Neuronal stem cell (in vitro differentiated cells): ENCODE data around the gene TMEM225. TPM values are rescaled to one million over a fixed set of nuclear protein-coding genes. Genes with fewer than 3 reads are reported as not detected.

Experiments
- DNase-seq: peaks from one replicate; pipeline ENCODE4 v3.0.0-alpha.2; 2013; ENCODE audit warnings: low spot score
- H2AFZ ChIP-seq: one replicate; pipeline ENCODE4 v1.6.1; 2013; ENCODE audit warnings: mild to moderate bottlenecking, low read length, inconsistent platforms
- H2AK5ac ChIP-seq: 2 replicates; pipeline ENCODE4 v1.6.1; 2013; ENCODE audit warnings: low read depth, mild to moderate bottlenecking, inconsistent platforms, low read length, moderate library complexity, mixed read lengths
- H2BK120ac ChIP-seq: 2 replicates; pipeline ENCODE4 v1.6.1; 2013; ENCODE audit warnings: low read depth, mild to moderate bottlenecking, inconsistent platforms, low read length, moderate library complexity, mixed read lengths
- H2BK12ac ChIP-seq: one replicate; pipeline ENCODE4 v1.6.1; 2013; ENCODE audit warnings: low read length, inconsistent platforms
- H2BK15ac ChIP-seq: 2 replicates; pipeline ENCODE4 v1.6.1; 2013; ENCODE audit warnings: mild to moderate bottlenecking, low read length, inconsistent platforms, mixed read lengths
- H2BK5ac ChIP-seq: one replicate; pipeline ENCODE4 v1.6.1; 2013; ENCODE audit warnings: inconsistent platforms, mild to moderate bottlenecking, low read length, moderate library complexity
- H3K14ac ChIP-seq: one replicate; pipeline ENCODE4 v1.6.1; 2013; ENCODE audit warnings: low read length, inconsistent platforms
- H3K18ac ChIP-seq: 2 replicates; pipeline ENCODE4 v1.6.1; 2013; ENCODE audit warnings: low read length, inconsistent platforms
- H3K23ac ChIP-seq: 2 replicates; pipeline ENCODE4 v1.6.1; 2013; ENCODE audit warnings: low read depth, mild to moderate bottlenecking, mixed read lengths, low read length, inconsistent platforms; ENCODE audit not compliant: poor library complexity
- H3K27ac ChIP-seq: replicated peaks from 3 replicates; pipeline ENCODE4 v1.5.1; 2013; ENCODE audit warnings: low read length, inconsistent platforms
- H3K27me3 ChIP-seq, 3 experiments: 2 replicates each; pipeline ENCODE4 v1.6.1; 2013; ENCODE audit warnings: low read length in 3 of 3, mild to moderate bottlenecking in 2 of 3, inconsistent platforms in 1 of 3, low read depth in 1 of 3, mixed read lengths in 1 of 3, moderate library complexity in 1 of 3; ENCODE audit not compliant: control insufficient read depth in 3 of 3, insufficient read depth in 3 of 3
- H3K36me3 ChIP-seq, 2 donors: replicated peaks in 1 of 2; 2 replicates each; pipeline ENCODE4 v1.6.1; 2013; ENCODE audit warnings: low read length in 2 of 2; ENCODE audit not compliant: control insufficient read depth in 2 of 2, insufficient read depth in 2 of 2
- H3K4ac ChIP-seq: 2 replicates; pipeline ENCODE4 v1.6.1; 2013; ENCODE audit warnings: inconsistent platforms, mild to moderate bottlenecking, low read length, moderate library complexity
- H3K4me1 ChIP-seq, 2 donors: 1 replicate in 1 of 2; 2 replicates in 1 of 2; pipeline ENCODE4 v1.6.1; 2013; ENCODE audit warnings: low read length in 2 of 2, low read depth in 1 of 2; ENCODE audit not compliant: control insufficient read depth in 2 of 2, insufficient read depth in 1 of 2
- H3K4me2 ChIP-seq: one replicate; pipeline ENCODE4 v1.6.1; 2013; ENCODE audit warnings: mild to moderate bottlenecking, low read length, inconsistent platforms; ENCODE audit not compliant: insufficient read depth, poor library complexity, severe bottlenecking
- H3K4me3 ChIP-seq, 2 donors: 2 replicates each; pipeline ENCODE4 v1.5.1; 2013; ENCODE audit warnings: low read length in 2 of 2, mild to moderate bottlenecking in 2 of 2, inconsistent platforms in 1 of 2, moderate library complexity in 1 of 2
- H3K79me1 ChIP-seq: one replicate; pipeline ENCODE4 v1.6.1; 2013; ENCODE audit warnings: low read depth, mild to moderate bottlenecking, inconsistent platforms, low read length, moderate library complexity
- H3K9ac ChIP-seq: one replicate; pipeline ENCODE4 v1.6.1; 2013; ENCODE audit warnings: mild to moderate bottlenecking, low read depth, low read length, inconsistent platforms; ENCODE audit not compliant: poor library complexity
- H3K9me3 ChIP-seq, 2 donors: replicated peaks in 1 of 2; 2 replicates each; pipeline versions ENCODE3 to v1.6.1; 2013; ENCODE audit warnings: low read length in 2 of 2, mild to moderate bottlenecking in 2 of 2, inconsistent platforms in 1 of 2, low read depth in 1 of 2, mixed read lengths in 1 of 2, moderate library complexity in 1 of 2; ENCODE audit not compliant: control insufficient read depth in 2 of 2, insufficient read depth in 1 of 2
- H4K8ac ChIP-seq: one replicate; pipeline ENCODE4 v1.6.1; 2013; ENCODE audit warnings: low read depth, mild to moderate bottlenecking, inconsistent platforms, low read length, moderate library complexity
- H4K91ac ChIP-seq: one replicate; pipeline ENCODE4 v1.6.1; 2013; ENCODE audit warnings: low read length, low read depth, mild to moderate bottlenecking, inconsistent platforms; ENCODE audit not compliant: poor library complexity
- WGBS, 2 donors: extraction: QIAGEN DNeasy Blood & Tissue Kit; methylation state at CpG; one replicate each; pipeline ENCODE4 v1.1.7; 2013; ENCODE audit warnings: missing lambda C conversion rate in 2 of 2, mixed read lengths in 1 of 2; ENCODE audit not compliant: insufficient read length in 2 of 2, insufficient replicate concordance in 1 of 2; ENCODE audit errors: extremely low coverage in 2 of 2; 5-methylcytosine and 5-hydroxymethylcytosine counted together
- polyA plus RNA-seq, 2 experiments: library from polyadenylated mRNA; stranded (reverse); fragments of 200-250 nt; gene quantifications; one replicate each; pipeline ENCODE4 v1.2.3, GENCODE V29; 2013

The TMEM225 gene, protein sequence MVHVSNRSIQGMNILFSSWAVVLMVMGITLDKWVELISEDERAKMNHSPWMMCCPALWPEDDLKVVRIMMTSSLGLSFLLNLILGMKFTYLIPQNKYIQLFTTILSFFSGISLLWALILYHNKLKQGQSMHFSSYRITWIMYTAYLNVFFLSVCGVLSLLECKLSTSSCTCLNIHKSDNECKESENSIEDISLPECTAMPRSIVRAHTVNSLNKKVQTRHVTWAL
- not detected for polyA plus RNA-seq (2013, experiment 1 of 2)
- polyA plus RNA-seq (2013, experiment 2 of 2): not detected

DNA sequence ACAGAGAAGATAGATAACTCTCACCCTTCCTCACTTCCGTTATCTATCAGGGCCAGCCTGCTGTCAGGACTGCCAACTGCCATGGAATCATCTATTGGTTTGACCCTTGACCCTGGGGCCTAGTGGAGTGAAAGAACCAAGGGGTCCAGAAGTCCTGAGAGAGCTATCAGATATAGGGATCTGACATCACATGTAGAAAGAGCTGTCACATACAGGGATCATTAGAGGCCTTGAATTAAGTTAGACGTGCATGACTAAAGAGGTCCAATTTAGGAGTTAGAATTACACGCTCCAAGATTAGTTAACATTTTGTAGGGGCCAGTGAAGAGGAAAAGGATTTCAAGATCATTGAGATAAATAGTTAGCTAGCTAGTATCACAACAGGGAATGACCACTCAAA lies at the start of gene TMEM225:
TMEM225 (minus strand) TSS at position 101 of the 400 bp plus-strand sequence. CDS start 245 bp downstream, outside the sequence.
- DNase-seq: no peak
- no peak within 1 kb of the TSS for H2BK5ac ChIP-seq
- no CpG with 5 or more reads among the region's 3 CpGs for WGBS, 2 donors
- H3K14ac ChIP-seq: no peak within 1 kb of the TSS
- no peak within 1 kb of the TSS for H3K27ac ChIP-seq
- no peak within 1 kb of the TSS for H2BK12ac ChIP-seq
- H3K36me3 ChIP-seq: no peaks in the 10 kb centered on the region
- H3K23ac ChIP-seq: no peak within 1 kb of the TSS
- no peak within 1 kb of the TSS for H3K9ac ChIP-seq
- no peaks in the 10 kb centered on the region for H3K9me3 ChIP-seq
- H3K79me1 ChIP-seq: no peaks in the 10 kb centered on the region
- no peak within 1 kb of the TSS for H3K4me3 ChIP-seq
- H2AFZ ChIP-seq: no peak within 1 kb of the TSS
- H3K4me1 ChIP-seq: peaks cover 0 to 2% of the 10 kb centered on the region in 2 donors
- H2AK5ac ChIP-seq: no peak within 1 kb of the TSS
- no peak within 1 kb of the TSS for H2BK120ac ChIP-seq
- no peak within 1 kb of the TSS for H4K8ac ChIP-seq
- H3K4ac ChIP-seq: no peak within 1 kb of the TSS
- no peak within 1 kb of the TSS for H2BK15ac ChIP-seq
- no peaks in the 10 kb centered on the region for H3K27me3 ChIP-seq
- H3K18ac ChIP-seq: no peak within 1 kb of the TSS
- H4K91ac ChIP-seq: no peak within 1 kb of the TSS
- H3K4me2 ChIP-seq: no peak within 1 kb of the TSS

DNA sequence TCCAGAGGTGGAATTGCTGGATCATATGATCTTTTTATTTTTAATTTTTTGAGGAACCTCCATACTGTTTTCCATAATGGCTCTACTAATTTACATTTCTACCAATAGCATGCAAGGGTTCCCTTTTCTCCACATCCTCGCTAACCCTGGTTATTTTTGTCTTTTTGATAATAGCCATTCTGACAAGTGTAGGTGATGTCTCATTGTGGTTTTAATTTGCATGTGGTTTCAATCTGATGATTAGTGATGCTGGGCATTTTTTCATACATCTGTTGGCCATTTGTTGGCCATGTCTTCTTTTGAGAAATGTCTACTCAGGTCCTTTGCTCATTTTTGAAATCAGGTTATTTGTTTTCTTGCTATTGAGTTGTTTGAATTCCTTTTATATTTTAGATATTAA lies 38.6 kb upstream of the TMEM225 start:
- no peak overlapping the region for H2AFZ ChIP-seq
- no peak overlapping the region for H4K8ac ChIP-seq
- H2BK5ac ChIP-seq: no peak overlapping the region
- no peak overlapping the region for H3K4ac ChIP-seq
- no peaks in the 10 kb centered on the region for H3K9me3 ChIP-seq
- no peaks in the 10 kb centered on the region for H3K36me3 ChIP-seq
- H3K4me2 ChIP-seq: no peak overlapping the region
- H3K27ac ChIP-seq: no peak overlapping the region
- H3K23ac ChIP-seq: no peak overlapping the region
- no peak overlapping the region for H2AK5ac ChIP-seq
- H3K9ac ChIP-seq: no peak overlapping the region
- H3K18ac ChIP-seq: no peak overlapping the region
- H3K4me1 ChIP-seq: no peaks in the 10 kb centered on the region
- WGBS, 2 donors: no CpG with 5 or more reads among the region's 1 CpG
- no peak overlapping the region for H2BK120ac ChIP-seq
- H2BK15ac ChIP-seq: no peak overlapping the region
- DNase-seq: no peak
- no peaks in the 10 kb centered on the region for H3K27me3 ChIP-seq
- H4K91ac ChIP-seq: no peak overlapping the region
- H3K79me1 ChIP-seq: no peaks in the 10 kb centered on the region
- no peak overlapping the region for H3K14ac ChIP-seq
- H3K4me3 ChIP-seq: no peak overlapping the region
- H2BK12ac ChIP-seq: no peak overlapping the region

DNA sequence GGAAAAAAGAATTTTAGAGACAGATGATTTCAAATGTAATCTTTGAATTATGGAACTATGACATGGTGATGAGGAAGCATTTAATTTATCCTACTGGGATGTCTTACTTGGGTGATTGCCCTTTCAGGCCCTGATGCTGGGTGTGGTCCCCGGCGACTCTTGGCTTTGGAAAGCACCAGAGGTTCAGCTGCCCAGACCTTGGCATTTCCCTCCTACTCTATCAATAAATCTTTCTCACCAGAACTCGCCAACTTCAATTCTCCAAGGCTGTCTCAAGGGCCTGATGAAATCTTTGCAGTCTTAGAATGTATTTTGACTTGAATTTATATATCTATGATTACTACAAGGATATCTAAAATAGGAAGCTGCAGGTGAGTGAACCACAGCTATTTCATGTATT lies 35.5 kb upstream of the TMEM225 start:
- Histone ChIP-seq H3K9ac (no peak overlapping the region), H4K91ac (no peak overlapping the region), H3K23ac (no peak overlapping the region), H2BK15ac (no peak overlapping the region), H3K4ac (no peak overlapping the region), H4K8ac (no peak overlapping the region), H3K27me3 (no peaks in the 10 kb centered on the region), H2BK5ac (no peak overlapping the region), H3K14ac (no peak overlapping the region), H3K27ac (no peak overlapping the region), H2AK5ac (no peak overlapping the region), H2BK12ac (no peak overlapping the region), H2AFZ (no peak overlapping the region), H3K4me2 (no peak overlapping the region), H2BK120ac (no peak overlapping the region), H3K9me3 (no peaks in the 10 kb centered on the region), H3K18ac (no peak overlapping the region), H3K4me3 (no peak overlapping the region), H3K36me3 (no peaks in the 10 kb centered on the region), H3K79me1 (no peaks in the 10 kb centered on the region), H3K4me1 (no peaks in the 10 kb centered on the region)
- DNase-seq: no peak
- WGBS, 2 donors: no CpG with 5 or more reads among the region's 3 CpGs

DNA sequence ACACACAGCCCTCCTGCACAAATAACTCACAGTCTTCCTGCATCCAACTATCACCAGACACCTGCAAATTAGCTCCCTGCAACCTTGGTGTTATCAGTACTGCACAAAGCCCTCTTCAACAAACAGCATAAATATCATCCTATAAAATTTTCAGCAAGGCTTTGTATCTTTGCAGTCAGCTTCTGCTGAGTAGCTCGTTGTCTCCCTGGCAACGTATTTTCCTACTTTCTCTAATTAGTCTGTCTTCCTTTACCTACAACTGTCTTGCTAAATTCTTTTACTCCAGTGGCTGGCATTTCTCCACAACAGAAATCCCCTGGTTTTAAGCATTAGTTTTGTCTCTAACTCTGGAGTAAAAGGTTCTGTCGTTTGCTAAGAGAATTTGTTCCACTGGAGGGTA lies 20.4 kb upstream of the TMEM225 start:
- H3K4me2 ChIP-seq: no peak overlapping the region
- H3K9ac ChIP-seq: no peak overlapping the region
- DNase-seq: no peak
- no peak overlapping the region for H4K91ac ChIP-seq
- no peaks in the 10 kb centered on the region for H3K27me3 ChIP-seq
- no peak overlapping the region for H2AFZ ChIP-seq
- H3K79me1 ChIP-seq: no peaks in the 10 kb centered on the region
- no CpG with 5 or more reads among the region's 3 CpGs for WGBS, 2 donors
- peaks cover 0 to 9% of the 10 kb centered on the region in 2 donors for H3K4me1 ChIP-seq
- H2BK12ac ChIP-seq: no peak overlapping the region
- H2BK5ac ChIP-seq: no peak overlapping the region
- H3K23ac ChIP-seq: no peak overlapping the region
- H3K9me3 ChIP-seq: no peaks in the 10 kb centered on the region
- H2BK15ac ChIP-seq: no peak overlapping the region
- H3K36me3 ChIP-seq: no peaks in the 10 kb centered on the region
- H3K4me3 ChIP-seq: no peak overlapping the region
- peak overlapping the region; percentile 24 for H3K18ac ChIP-seq
- H3K27ac ChIP-seq: peak overlapping the region; percentile 83
- no peak overlapping the region for H3K4ac ChIP-seq
- no peak overlapping the region for H4K8ac ChIP-seq
- H2BK120ac ChIP-seq: no peak overlapping the region
- H2AK5ac ChIP-seq: no peak overlapping the region
- H3K14ac ChIP-seq: no peak overlapping the region
